ENCODE data around the gene PNO1. TPM values are rescaled to one million over a fixed set of nuclear protein-coding genes. Genes with fewer than 3 reads are reported as not detected.

The PNO1 gene
- total and polyA plus RNA-seq, 9 of the 15 experiments (the other 6 are each of a cell fraction or from before 2014, with no cell fraction given) = 11.8 to 81.7 (median 41.1) TPM

- TF ChIP-seq HOXB6 (CRISPR knock-in tag; IDR thresholded peaks at IDR 0.05; ENCODE audit: borderline replicate concordance) = no peak
- TF ChIP-seq ETV5 (CRISPR knock-in tag; IDR thresholded peaks at IDR 0.05; ENCODE audit: low read depth) = no peak
- TF ChIP-seq NONO (IDR thresholded peaks at IDR 0.05; ENCODE audit: low read depth in 2 of 2, low read length in 1 of 2) = peak in 1 of 2 experiments; percentile 91; a peak in 2 of 4 replicates
- TF ChIP-seq MTA1 (IDR thresholded peaks at IDR 0.05; ENCODE audit: borderline replicate concordance) = peak; percentile 88
- TF ChIP-seq, protein P1, sequence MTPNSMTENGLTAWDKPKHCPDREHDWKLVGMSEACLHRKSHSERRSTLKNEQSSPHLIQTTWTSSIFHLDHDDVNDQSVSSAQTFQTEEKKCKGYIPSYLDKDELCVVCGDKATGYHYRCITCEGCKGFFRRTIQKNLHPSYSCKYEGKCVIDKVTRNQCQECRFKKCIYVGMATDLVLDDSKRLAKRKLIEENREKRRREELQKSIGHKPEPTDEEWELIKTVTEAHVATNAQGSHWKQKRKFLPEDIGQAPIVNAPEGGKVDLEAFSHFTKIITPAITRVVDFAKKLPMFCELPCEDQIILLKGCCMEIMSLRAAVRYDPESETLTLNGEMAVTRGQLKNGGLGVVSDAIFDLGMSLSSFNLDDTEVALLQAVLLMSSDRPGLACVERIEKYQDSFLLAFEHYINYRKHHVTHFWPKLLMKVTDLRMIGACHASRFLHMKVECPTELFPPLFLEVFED (CRISPR knock-in tag; conservative IDR thresholded peaks at IDR 0.05) = peak; percentile 61; the same call in 1 of the 2 replicates
- no peak for TF ChIP-seq ZNF224 (CRISPR knock-in tag; IDR thresholded peaks at IDR 0.05)
- 0 out of 2 replicates have a peak, but pooled peaks have one; percentile 9 for TF ChIP-seq ETV1 (tag; conservative IDR thresholded peaks at IDR 0.05; ENCODE audit: low read depth)
- TF ChIP-seq POLR2AphosphoS5 (IDR thresholded peaks at IDR 0.05; ENCODE audit: control insufficient read depth, insufficient read depth, low read depth, low read length) = peak; percentile 92
- TF ChIP-seq BCL6 (CRISPR knock-in tag; IDR thresholded peaks at IDR 0.05) = no peak
- peak; percentile 97 for TF ChIP-seq KLF16 (IDR thresholded peaks at IDR 0.05)
- TF ChIP-seq ZNF277 (CRISPR knock-in tag; IDR thresholded peaks at IDR 0.05; ENCODE audit: borderline replicate concordance) = no peak
- TF ChIP-seq CBX1 (IDR thresholded peaks at IDR 0.05; ENCODE audit: low read depth) = no peak
- TF ChIP-seq ZC3H11A (IDR thresholded peaks at IDR 0.05; ENCODE audit: low read depth, low read length) = no peak
- TF ChIP-seq EGR1 (conservative IDR thresholded peaks at IDR 0.05) = peak; percentile 59
- TF ChIP-seq, protein P2, sequence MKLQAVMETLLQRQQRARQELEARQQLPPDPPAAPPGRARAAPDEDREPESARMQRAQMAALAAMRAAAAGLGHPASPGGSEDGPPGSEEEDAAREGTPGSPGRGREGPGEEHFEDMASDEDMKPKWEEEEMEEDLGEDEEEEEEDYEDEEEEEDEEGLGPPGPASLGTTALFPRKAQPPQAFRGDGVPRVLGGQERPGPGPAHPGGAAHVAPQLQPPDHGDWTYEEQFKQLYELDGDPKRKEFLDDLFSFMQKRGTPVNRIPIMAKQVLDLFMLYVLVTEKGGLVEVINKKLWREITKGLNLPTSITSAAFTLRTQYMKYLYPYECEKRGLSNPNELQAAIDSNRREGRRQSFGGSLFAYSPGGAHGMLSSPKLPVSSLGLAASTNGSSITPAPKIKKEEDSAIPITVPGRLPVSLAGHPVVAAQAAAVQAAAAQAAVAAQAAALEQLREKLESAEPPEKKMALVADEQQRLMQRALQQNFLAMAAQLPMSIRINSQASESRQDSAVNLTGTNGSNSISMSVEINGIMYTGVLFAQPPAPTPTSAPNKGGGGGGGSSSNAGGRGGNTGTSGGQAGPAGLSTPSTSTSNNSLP (IDR thresholded peaks at IDR 0.05; ENCODE audit: borderline replicate concordance, low read depth, low read length) = peak; percentile 76; the same call in 1 of the 2 replicates
- TF ChIP-seq ZNF316 (IDR thresholded peaks at IDR 0.05) = no peak
- TF ChIP-seq LARP7 (IDR thresholded peaks at IDR 0.05) = no peak
- no peak for TF ChIP-seq FOXP4 (CRISPR knock-in tag; IDR thresholded peaks at IDR 0.05; ENCODE audit: borderline replicate concordance)
- TF ChIP-seq BMI1 (IDR thresholded peaks at IDR 0.05; ENCODE audit: low read length) = no peak
- TF ChIP-seq ZNF766 (CRISPR knock-in tag; conservative IDR thresholded peaks at IDR 0.05) = peak; percentile 93
- no peak for TF ChIP-seq MCM3 (IDR thresholded peaks at IDR 0.05)
Measured at GRCh38 chr2:68135448-68136320, 22.0 kb upstream of the PNO1 start (continued).
